T-helper 22 cell (primary cell): ENCODE measurements around the gene NEUROG1.

Experiments used
- DNase-seq: peaks from one replicate; pipeline ENCODE4 v3.0.0-alpha.2; 2020; ENCODE audit warnings: low read depth

The NEUROG1 gene

DNA sequence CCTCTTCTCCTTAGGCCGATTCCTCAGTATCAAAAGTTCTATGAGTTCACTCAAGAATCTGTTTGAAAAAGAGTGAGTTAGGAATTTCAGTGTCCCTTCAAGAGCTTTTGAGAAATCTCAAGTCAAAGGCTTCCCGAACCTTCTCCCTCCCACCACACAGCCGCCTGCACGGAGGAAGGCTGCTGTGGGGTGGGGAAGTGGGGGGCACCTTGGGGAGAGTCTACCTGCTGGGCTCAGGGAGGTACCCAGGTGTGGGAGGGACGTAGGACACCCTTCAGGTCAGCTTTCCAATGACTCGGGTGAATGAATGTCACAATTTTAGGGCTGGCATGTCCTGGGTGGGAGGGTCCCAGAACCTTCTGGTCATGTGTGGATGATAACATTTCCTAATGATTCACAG, 25.5 kb upstream of the NEUROG1 start:
- DNase-seq, result no peak

- DNase-seq, result no peak
Observed at GRCh38 chr5:135560858-135561257, 25.1 kb upstream of the NEUROG1 start.

GRCh38 chr5:135559354-135559753, 23.6 kb upstream of the NEUROG1 start:
- DNase-seq, result no peak

DNA sequence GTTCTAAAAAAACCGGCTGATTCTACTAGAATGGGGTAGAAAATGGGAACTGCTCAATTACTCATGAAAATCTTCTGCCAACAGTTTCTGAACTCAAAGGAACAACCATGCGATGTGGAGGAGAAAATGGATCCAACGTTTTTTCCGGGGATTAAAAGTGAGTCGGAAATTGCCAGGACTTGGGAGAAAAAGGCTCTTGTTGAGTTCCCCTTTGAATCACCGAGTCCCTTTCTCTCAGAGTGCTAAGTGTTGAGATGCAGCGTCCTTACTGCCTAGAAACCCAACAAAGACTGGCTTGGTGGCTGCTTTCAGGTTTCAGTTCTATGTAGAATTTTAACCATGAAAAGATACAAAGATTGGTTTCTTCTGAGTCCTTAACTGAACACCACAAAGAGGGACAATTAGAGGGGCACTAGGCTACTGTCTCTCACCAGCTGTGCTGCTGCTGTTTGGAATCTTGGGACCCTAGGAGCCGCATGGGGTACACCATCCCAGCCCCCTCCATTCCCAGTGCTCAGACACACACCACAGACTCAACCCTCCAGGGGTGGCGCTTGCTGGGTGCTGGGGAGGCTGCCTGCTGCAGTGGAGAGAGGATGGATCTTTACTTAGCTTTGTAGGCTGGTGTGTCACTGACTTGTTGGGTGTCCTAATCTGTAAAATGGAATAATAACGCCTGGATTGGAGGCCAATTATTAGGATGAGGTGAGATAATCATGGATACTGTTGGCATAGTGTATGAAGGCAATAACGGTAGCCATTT, 21.5 kb upstream of the NEUROG1 start:
- DNase-seq, result no peak

GRCh38 chr5:135556620-135557019, 20.9 kb upstream of the NEUROG1 start:
- DNase-seq, result no peak

- DNase-seq, result no peak
Observed at GRCh38 chr5:135555530-135555929, 19.8 kb upstream of the NEUROG1 start.

- no peak for DNase-seq
Observed at GRCh38 chr5:135553688-135554462, 18.1 kb upstream of the NEUROG1 start.

- no peak for DNase-seq
Observed at GRCh38 chr5:135551593-135552447, 16.1 kb upstream of the NEUROG1 start.

- DNase-seq, result no peak
Observed at GRCh38 chr5:135549413-135549812, 13.6 kb upstream of the NEUROG1 start.

- DNase-seq, result no peak
Observed at GRCh38 chr5:135547590-135548254, 12.0 kb upstream of the NEUROG1 start.

DNA sequence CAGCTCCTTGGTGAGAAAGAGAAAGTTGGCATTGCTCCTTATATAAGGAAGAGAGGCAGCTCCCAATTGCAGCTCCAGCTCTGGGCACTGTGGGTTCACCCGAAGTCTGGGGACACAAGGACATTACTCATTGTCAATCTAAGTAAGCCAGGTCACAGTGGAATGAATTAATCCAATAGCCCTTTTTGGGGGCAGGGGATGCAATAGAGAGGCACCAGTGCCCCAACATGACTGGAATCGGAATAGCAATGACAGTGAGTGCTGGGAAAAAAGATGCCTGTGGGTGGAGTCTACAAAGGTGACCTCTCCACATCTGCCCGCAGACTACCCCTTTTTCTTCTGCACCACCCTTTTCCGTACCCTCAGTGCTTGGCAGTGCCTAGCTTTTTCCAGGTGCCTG, 11.1 kb upstream of the NEUROG1 start:
- DNase-seq, result no peak

DNA sequence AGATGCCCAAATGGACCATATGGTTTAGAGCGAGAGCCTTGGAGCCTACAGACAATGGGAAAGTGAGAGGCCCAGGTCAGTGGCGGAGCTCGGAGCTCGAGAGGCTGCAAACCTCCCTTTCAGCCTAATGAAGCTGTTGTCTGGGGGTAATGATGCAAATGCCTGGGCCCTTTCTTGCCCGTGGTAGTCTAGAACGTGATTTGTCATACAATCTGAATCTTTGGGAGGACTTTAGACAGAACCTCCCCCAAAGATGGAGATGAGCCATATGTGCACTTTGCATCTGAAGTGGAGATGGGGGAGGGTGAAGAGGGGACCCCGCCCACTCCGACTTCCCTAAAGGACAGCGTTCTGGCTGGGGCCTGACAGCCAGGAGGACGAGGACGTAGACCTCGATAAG, 10.3 kb upstream of the NEUROG1 start:
- no peak for DNase-seq

GRCh38 chr5:135545099-135545498, 9.3 kb upstream of the NEUROG1 start:
- DNase-seq, result no peak

GRCh38 chr5:135543485-135544304, 7.9 kb upstream of the NEUROG1 start:
- DNase-seq, result no peak

DNA sequence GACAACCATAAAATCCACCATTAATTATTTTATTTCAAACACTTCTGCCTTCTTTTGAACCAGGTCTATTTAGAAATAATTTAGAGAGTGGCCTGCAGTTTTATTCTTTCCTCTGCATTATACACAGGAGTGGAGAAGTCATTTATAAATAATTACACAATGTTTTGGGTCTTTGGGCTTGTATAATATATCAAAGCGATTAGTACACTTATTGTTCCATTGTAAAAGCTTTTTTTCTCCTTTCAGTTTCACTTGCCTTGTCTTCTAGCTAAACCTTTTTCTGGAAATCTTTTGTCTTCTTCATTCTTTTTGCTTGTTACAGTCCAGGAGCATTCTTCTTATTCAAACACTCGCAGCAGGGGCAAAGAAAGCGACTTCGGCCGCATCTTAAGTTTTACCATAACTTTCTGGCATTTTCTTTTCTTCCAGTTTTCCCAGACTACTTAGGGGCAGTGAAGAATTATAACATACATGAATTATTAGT, 7.3 kb upstream of the NEUROG1 start:
- no peak for DNase-seq

DNA sequence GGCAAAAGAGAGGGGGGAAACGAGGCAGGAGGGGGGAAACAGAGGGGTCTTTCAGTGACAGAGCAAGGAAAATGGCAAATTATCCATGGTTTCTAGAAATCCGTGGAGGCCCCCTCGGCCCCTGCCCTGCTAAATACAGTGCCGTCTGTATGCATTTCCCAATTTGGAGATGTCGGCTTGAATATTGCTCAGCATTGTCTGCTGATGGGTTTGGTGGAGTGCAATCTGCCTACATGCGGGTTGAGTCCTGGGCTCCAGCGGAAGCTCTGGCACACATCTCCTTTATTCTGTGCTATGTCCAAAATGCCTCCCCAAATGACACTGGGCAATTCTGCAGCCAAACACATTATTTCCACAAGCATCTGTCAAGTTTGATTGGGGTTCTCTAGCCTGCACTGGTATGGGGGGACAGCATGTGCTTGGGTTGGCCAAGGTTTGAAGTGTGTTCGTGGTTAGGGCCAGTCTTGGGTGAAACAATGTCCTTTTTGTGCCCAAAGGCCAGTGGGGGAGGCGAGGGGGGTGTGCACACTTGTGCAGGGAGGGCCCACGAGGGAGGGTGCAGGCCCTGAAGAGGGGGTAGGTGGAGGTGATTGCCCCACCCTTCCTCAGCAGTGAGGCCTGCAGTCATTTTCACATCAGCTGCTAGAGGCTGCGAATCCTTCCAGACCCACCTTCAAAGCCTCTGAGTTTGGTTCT, 6.2 kb upstream of the NEUROG1 start:
- DNase-seq, result no peak

DNA sequence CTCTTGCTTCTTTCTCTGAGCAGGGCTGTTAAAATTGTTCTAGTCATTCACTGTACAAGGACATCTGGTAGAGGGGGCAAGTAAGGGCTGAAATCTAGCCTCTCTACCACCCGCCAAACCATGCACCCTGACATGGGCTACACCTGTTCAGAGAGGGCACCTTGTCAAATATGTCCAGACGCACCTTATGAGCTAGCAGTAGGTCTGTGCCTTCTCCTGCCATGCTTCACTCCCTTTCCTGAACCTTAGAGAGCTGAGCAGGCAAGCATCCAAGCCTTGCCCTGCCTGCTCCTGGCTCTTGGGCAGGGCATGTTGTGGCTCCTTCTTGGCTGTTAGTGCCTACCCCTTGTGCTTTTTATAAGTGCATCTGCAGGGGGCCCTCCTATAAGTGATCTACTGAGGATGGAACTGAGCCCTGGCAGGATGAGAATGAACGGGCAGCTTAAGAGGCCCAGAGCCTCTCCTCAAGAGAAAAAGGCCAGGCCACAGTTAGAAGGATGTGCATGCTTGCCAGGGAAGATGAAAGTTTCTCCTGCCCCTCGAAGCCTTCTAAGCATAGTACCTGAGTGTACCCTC, 3.8 kb upstream of the NEUROG1 start:
- no peak for DNase-seq

- no peak for DNase-seq
Observed at GRCh38 chr5:135538261-135538660, 2.5 kb upstream of the NEUROG1 start.

DNA sequence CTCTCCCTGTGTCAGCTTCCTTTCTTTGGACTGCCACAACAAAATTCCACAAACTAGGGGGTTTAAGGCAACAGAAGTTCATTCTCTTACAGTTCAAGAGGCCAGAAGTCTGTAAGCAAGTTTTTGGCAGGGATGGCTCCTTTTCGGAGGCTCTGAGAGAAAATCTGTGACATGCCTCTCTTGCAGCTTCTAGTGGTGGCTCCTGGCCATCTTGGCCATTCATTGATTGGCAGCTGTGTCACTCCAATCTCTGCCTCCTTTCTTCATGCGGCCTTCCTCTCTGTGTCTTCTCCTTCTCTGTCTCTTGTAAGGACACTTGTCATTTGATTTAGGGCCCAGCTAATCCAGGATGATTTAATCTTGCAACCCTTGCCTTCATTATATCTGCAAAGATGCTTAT, 2.0 kb upstream of the NEUROG1 start:
- no peak for DNase-seq

- DNase-seq, result no peak
Observed at GRCh38 chr5:135537271-135537670, 1.5 kb upstream of the NEUROG1 start.
